OCI-LY7 (cell line): ENCODE data around the gene IL1RAPL2.

Experiments used
- EZH2phosphoT487 ChIP-seq: fragments of 200-600 bp; sonication (generic); IDR thresholded peaks from 2 replicates; pipeline ENCODE4 v1.6.1; 2018; ENCODE audit warnings: low read depth, borderline replicate concordance, mild to moderate bottlenecking, mixed run types, antibody characterized with exemption, low read length, moderate library complexity, mixed read lengths
- TF ChIP-seq, protein P1 (sequence below): fragments of 200-600 bp; sonication (generic); conservative IDR thresholded peaks from 2 replicates; pipeline ENCODE4 v1.5.1; 2014; ENCODE audit warnings: mild to moderate bottlenecking, antibody characterized with exemption, low read length, moderate library complexity, mixed read lengths

DNA sequence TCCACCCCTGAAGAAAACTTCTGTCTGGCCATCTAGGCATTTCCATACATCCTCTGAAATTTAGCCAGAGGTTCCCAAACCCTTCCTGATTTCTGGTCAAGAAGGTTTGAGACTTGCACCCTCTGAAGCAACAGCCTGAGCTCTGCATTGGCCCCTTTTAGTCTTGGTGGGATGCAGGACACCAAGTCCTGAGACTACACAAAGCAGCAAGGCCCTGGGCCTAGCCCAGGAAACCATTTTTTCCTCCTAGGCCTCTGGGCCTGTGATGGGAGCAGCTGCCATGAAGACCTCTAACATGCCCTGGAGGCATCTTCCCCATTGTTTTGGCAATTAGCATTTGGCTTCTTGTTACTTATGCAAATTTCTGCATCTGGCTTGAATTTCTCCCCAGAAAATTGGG is 196.6 kb downstream of the IL1RAPL2 start:
- TF ChIP-seq, protein P1, sequence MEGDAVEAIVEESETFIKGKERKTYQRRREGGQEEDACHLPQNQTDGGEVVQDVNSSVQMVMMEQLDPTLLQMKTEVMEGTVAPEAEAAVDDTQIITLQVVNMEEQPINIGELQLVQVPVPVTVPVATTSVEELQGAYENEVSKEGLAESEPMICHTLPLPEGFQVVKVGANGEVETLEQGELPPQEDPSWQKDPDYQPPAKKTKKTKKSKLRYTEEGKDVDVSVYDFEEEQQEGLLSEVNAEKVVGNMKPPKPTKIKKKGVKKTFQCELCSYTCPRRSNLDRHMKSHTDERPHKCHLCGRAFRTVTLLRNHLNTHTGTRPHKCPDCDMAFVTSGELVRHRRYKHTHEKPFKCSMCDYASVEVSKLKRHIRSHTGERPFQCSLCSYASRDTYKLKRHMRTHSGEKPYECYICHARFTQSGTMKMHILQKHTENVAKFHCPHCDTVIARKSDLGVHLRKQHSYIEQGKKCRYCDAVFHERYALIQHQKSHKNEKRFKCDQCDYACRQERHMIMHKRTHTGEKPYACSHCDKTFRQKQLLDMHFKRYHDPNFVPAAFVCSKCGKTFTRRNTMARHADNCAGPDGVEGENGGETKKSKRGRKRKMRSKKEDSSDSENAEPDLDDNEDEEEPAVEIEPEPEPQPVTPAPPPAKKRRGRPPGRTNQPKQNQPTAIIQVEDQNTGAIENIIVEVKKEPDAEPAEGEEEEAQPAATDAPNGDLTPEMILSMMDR: no peak
- TF ChIP-seq EZH2phosphoT487: no peak
